GM18870 (cell line): ENCODE data around the gene MYO1F.
"Not testable (repeated sequence)": the region's sequence is repeated elsewhere in the genome, so short reads cannot be mapped to it uniquely, and the experiment has no call there.

Experiments
- ATAC-seq: cut with Tn5 transposase; IDR thresholded peaks from one replicate; pipeline ENCODE4 v1.9.1; 2021; ENCODE audit warnings: moderate library complexity; ENCODE audit not compliant: unreplicated experiment

The MYO1F gene

GRCh38 chr19:8600816-8601215 is 23.6 kb upstream of the MYO1F start:
- no peak for ATAC-seq

GRCh38 chr19:8600064-8600463 is 22.8 kb upstream of the MYO1F start:
- ATAC-seq, result no peak

- ATAC-seq, result no peak
Measured at GRCh38 chr19:8596168-8596567, 18.9 kb upstream of the MYO1F start.

- ATAC-seq, result no peak
Measured at GRCh38 chr19:8595651-8596050, 18.4 kb upstream of the MYO1F start.

GRCh38 chr19:8593931-8594330 is 16.7 kb upstream of the MYO1F start:
- no peak for ATAC-seq

- ATAC-seq, result no peak
Measured at GRCh38 chr19:8592231-8593009, 15.2 kb upstream of the MYO1F start.

- no peak for ATAC-seq
Measured at GRCh38 chr19:8589177-8589714, 12.0 kb upstream of the MYO1F start.

- ATAC-seq, result no peak
Measured at GRCh38 chr19:8585894-8586750, 8.9 kb upstream of the MYO1F start.

GRCh38 chr19:8584965-8585893 is 8.0 kb upstream of the MYO1F start:
- no peak for ATAC-seq

- ATAC-seq, result no peak
Measured at GRCh38 chr19:8580710-8581281, 3.6 kb upstream of the MYO1F start.

GRCh38 chr19:8578642-8579265 is 1.5 kb upstream of the MYO1F start:
- ATAC-seq, result no peak

GRCh38 chr19:8577741-8578140 is 499 bp upstream of the MYO1F start:
- no peak for ATAC-seq

GRCh38 chr19:8576273-8576993 is 809 bp downstream of the MYO1F start:
- no peak for ATAC-seq

GRCh38 chr19:8575467-8575997 is 1.7 kb downstream of the MYO1F start:
- ATAC-seq, result no peak

GRCh38 chr19:8574619-8574922 is 2.7 kb downstream of the MYO1F start:
- not testable (repeated sequence) for ATAC-seq

GRCh38 chr19:8573316-8573715 is 3.9 kb downstream of the MYO1F start:
- no peak for ATAC-seq

- ATAC-seq, result no peak
Measured at GRCh38 chr19:8571006-8571411, 6.2 kb downstream of the MYO1F start.

- ATAC-seq, result peak; percentile 63
Measured at GRCh38 chr19:8569066-8569771, 8.0 kb downstream of the MYO1F start.
